HepG2 (cell line): ENCODE results near the gene ENG. TPM values are rescaled to one million over a fixed set of nuclear protein-coding genes. Genes with fewer than 3 reads are reported as not detected.

Source experiments
- ATF6 ChIP-seq: sonication (generic); formaldehyde crosslinking; conservative IDR thresholded peaks from 2 replicates; pipeline ENCODE4 v1.4.0; 2020; ENCODE audit warnings: missing genetic modification reagents
- CBX5 ChIP-seq: sonication (generic); formaldehyde crosslinking; IDR thresholded peaks from 2 replicates; pipeline ENCODE4 v1.4.0; 2020; ENCODE audit warnings: missing genetic modification reagents, borderline replicate concordance
- KDM3A ChIP-seq: IDR thresholded peaks from 2 replicates; pipeline ENCODE4 v1.6.1; 2018; ENCODE audit warnings: low read depth, missing compliant biosample characterization
- KLF13 ChIP-seq: sonication (generic); formaldehyde crosslinking; IDR thresholded peaks from 2 replicates; pipeline ENCODE4 v1.4.0; 2020; ENCODE audit warnings: mild to moderate bottlenecking, missing genetic modification reagents
- MTF1 ChIP-seq: sonication (generic); formaldehyde crosslinking; IDR thresholded peaks from 2 replicates; pipeline ENCODE4 v1.5.0; 2020; ENCODE audit warnings: missing genetic modification reagents
- PATZ1 ChIP-seq: sonication (generic); formaldehyde crosslinking; IDR thresholded peaks from 2 replicates; pipeline ENCODE4 v1.4.0; 2020; ENCODE audit warnings: missing genetic modification reagents
- RFX5 ChIP-seq: IDR thresholded peaks from 2 replicates; pipeline ENCODE4 v1.6.1; 2011; ENCODE audit warnings: low read depth, low read length, improper control_type of control experiment
- SAP130 ChIP-seq: IDR thresholded peaks from 2 replicates; pipeline ENCODE4 v1.6.1; 2016; ENCODE audit warnings: low read depth
- SMC3 ChIP-seq: IDR thresholded peaks from 2 replicates; pipeline ENCODE4 v1.6.1; 2011; ENCODE audit warnings: low read length, improper control_type of control experiment
- YEATS4 ChIP-seq: sonication (generic); formaldehyde crosslinking; IDR thresholded peaks from 2 replicates; pipeline ENCODE4 v1.4.0; 2020; ENCODE audit warnings: missing genetic modification reagents, borderline replicate concordance
- ZNF121 ChIP-seq: sonication (generic); formaldehyde crosslinking; IDR thresholded peaks from 2 replicates; pipeline ENCODE4 v1.5.0; 2020; ENCODE audit warnings: mild to moderate bottlenecking, missing genetic modification reagents
- ZNF205 ChIP-seq: IDR thresholded peaks from 2 replicates; pipeline ENCODE4 v1.6.1; 2018; ENCODE audit warnings: missing biosample characterization, missing genetic modification reagents
- ZNF460 ChIP-seq: sonication (generic); formaldehyde crosslinking; IDR thresholded peaks from 2 replicates; pipeline ENCODE4 v1.5.1; 2020; ENCODE audit warnings: missing genetic modification reagents, mild to moderate bottlenecking, borderline replicate concordance
- ZNF543 ChIP-seq: sonication (generic); formaldehyde crosslinking; IDR thresholded peaks from 2 replicates; pipeline ENCODE4 v1.4.0; 2020; ENCODE audit warnings: mild to moderate bottlenecking, missing genetic modification reagents
- ZNF558 ChIP-seq: sonication (generic); formaldehyde crosslinking; IDR thresholded peaks from 2 replicates; pipeline ENCODE4 v1.9.0; 2022; ENCODE audit warnings: mild to moderate bottlenecking, missing genetic modification reagents, borderline replicate concordance
- polyA plus RNA-seq, 8 experiments: library from polyadenylated mRNA; depleted of rRNA in 3 of 8; stranded (reverse) in 7 of 8; unstranded in 1 of 8; fragments of >200 nt; fragmentation: Illumina TruSeq in 4 of 8; extraction: Trizol in 4 of 8; gene quantifications; 2 replicates each; pipeline versions ENCODE4 v1.2.1 to v1.2.3, GENCODE V29; 2011 to 2016; ENCODE audit warnings: low read depth in 4 of 8, missing spikeins in 1 of 8, mixed read lengths in 1 of 8; ENCODE audit not compliant: insufficient read depth in 1 of 8
- total RNA-seq, 5 experiments: library from RNA; depleted of rRNA; stranded (reverse); fragments of >200 nt; fragmentation: Illumina TruSeq; extraction: Trizol; gene quantifications; 2 replicates each; pipeline ENCODE4 v1.2.3, GENCODE V29; 2016; ENCODE audit warnings: low read depth in 1 of 5
- TF ChIP-seq, protein P1 (sequence below): sonication (generic); formaldehyde crosslinking; IDR thresholded peaks from 2 replicates; pipeline ENCODE4 v1.5.0; 2020; ENCODE audit warnings: mild to moderate bottlenecking, missing genetic modification reagents, moderate library complexity
- TF ChIP-seq, protein P2 (sequence below): sonication (generic); formaldehyde crosslinking; IDR thresholded peaks from 2 replicates; pipeline ENCODE4 v1.4.0; 2020; ENCODE audit warnings: missing genetic modification reagents
- TF ChIP-seq, protein P3 (sequence below): sonication (generic); formaldehyde crosslinking; IDR thresholded peaks from 2 replicates; pipeline ENCODE4 v1.5.1; 2020; ENCODE audit warnings: mild to moderate bottlenecking, missing genetic modification reagents

The ENG gene
- total and polyA plus RNA-seq, 2 of the 13 experiments (the other 11 are each of a cell fraction or from before 2014, with no cell fraction given): 0.02 to 1.1 TPM

GRCh38 chr9:127785023-127785932, 69.2 kb downstream of the ENG start (continued):
- no peak for TF ChIP-seq ATF6 (CRISPR knock-in tag)
- TF ChIP-seq, protein P1, sequence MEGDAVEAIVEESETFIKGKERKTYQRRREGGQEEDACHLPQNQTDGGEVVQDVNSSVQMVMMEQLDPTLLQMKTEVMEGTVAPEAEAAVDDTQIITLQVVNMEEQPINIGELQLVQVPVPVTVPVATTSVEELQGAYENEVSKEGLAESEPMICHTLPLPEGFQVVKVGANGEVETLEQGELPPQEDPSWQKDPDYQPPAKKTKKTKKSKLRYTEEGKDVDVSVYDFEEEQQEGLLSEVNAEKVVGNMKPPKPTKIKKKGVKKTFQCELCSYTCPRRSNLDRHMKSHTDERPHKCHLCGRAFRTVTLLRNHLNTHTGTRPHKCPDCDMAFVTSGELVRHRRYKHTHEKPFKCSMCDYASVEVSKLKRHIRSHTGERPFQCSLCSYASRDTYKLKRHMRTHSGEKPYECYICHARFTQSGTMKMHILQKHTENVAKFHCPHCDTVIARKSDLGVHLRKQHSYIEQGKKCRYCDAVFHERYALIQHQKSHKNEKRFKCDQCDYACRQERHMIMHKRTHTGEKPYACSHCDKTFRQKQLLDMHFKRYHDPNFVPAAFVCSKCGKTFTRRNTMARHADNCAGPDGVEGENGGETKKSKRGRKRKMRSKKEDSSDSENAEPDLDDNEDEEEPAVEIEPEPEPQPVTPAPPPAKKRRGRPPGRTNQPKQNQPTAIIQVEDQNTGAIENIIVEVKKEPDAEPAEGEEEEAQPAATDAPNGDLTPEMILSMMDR: peak; percentile 93
- TF ChIP-seq, protein P2, sequence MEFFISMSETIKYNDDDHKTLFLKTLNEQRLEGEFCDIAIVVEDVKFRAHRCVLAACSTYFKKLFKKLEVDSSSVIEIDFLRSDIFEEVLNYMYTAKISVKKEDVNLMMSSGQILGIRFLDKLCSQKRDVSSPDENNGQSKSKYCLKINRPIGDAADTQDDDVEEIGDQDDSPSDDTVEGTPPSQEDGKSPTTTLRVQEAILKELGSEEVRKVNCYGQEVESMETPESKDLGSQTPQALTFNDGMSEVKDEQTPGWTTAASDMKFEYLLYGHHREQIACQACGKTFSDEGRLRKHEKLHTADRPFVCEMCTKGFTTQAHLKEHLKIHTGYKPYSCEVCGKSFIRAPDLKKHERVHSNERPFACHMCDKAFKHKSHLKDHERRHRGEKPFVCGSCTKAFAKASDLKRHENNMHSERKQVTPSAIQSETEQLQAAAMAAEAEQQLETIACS: no peak
- peak; percentile 84 for TF ChIP-seq PATZ1 (CRISPR knock-in tag)
- TF ChIP-seq, protein P3, sequence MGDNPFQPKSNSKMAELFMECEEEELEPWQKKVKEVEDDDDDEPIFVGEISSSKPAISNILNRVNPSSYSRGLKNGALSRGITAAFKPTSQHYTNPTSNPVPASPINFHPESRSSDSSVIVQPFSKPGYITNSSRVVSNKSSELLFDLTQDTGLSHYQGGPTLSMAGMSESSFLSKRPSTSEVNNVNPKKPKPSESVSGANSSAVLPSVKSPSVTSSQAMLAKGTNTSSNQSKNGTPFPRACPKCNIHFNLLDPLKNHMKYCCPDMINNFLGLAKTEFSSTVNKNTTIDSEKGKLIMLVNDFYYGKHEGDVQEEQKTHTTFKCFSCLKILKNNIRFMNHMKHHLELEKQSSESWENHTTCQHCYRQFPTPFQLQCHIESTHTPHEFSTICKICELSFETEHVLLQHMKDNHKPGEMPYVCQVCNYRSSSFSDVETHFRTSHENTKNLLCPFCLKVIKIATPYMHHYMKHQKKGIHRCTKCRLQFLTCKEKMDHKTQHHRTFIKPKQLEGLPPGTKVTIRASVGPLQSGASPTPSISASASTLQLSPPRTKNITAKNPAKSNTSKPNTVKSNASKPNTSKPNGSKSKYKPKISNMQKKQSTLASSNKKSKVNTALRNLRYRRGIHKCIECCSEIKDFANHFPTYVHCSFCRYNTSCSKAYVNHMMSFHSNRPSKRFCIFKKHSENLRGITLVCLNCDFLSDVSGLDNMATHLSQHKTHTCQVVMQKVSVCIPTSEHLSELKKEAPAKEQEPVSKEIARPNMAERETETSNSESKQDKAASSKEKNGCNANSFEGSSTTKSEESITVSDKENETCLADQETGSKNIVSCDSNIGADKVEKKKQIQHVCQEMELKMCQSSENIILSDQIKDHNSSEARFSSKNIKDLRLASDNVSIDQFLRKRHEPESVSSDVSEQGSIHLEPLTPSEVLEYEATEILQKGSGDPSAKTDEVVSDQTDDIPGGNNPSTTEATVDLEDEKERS (CRISPR knock-in tag): 0 out of 2 replicates have a peak, but pooled peaks have one; percentile 21
- TF ChIP-seq ZNF460 (CRISPR knock-in tag): no peak
- no peak for TF ChIP-seq CBX5 (CRISPR knock-in tag)
- peak; percentile 40; the same call in 1 of the 2 replicates for TF ChIP-seq KDM3A (CRISPR knock-in tag)
- no peak for TF ChIP-seq RFX5
- no peak for TF ChIP-seq MTF1 (CRISPR knock-in tag)
- peak; percentile 37; the same call in 1 of the 2 replicates for TF ChIP-seq ZNF121 (CRISPR knock-in tag)
- TF ChIP-seq KLF13 (CRISPR knock-in tag): no peak
- 0 out of 2 replicates have a peak, but pooled peaks have one; percentile 23 for TF ChIP-seq ZNF205
- 0 out of 2 replicates have a peak, but pooled peaks have one; percentile 69 for TF ChIP-seq ZNF543 (CRISPR knock-in tag)
- TF ChIP-seq SMC3: peak; percentile 8; the same call in 1 of the 2 replicates
- TF ChIP-seq YEATS4 (CRISPR knock-in tag): peak; percentile 36; the same call in 1 of the 2 replicates
- peak; percentile 53 for TF ChIP-seq SAP130 (CRISPR knock-in tag)
- peak; percentile 14; the same call in 1 of the 2 replicates for TF ChIP-seq ZNF558 (CRISPR knock-in tag)
